ENCODE results near the gene RAB1A.

- TF ChIP-seq CTCF (IDR thresholded peaks at IDR 0.05) (no peak), POLR2A (IDR thresholded peaks at IDR 0.05) (no peak), EP300 (IDR thresholded peaks at IDR 0.05) (no peak)
Observed at GRCh38 chr2:65114921-65115320, 15.0 kb downstream of the RAB1A start.

Measured in sigmoid colon (tissue), 4 donors.